ENCODE data around the gene EFCAB6.
A peak's percentile ranks its signal among the peaks of the same experiment; 100 is the strongest.

Gene EFCAB6

GRCh38 chr22:43812149-43812842, at the start of gene EFCAB6:
Gene EFCAB6 (minus strand): TSS chr22:43812305. CDS start chr22:43782318, 29,987 bp downstream.
- DNase-seq = peak; percentile 94

GRCh38 chr22:43861529-43861928, 49.4 kb upstream of the EFCAB6 start:
- DNase-seq = no peak

GRCh38 chr22:43860831-43861230, 48.7 kb upstream of the EFCAB6 start:
- DNase-seq = no peak

DNA sequence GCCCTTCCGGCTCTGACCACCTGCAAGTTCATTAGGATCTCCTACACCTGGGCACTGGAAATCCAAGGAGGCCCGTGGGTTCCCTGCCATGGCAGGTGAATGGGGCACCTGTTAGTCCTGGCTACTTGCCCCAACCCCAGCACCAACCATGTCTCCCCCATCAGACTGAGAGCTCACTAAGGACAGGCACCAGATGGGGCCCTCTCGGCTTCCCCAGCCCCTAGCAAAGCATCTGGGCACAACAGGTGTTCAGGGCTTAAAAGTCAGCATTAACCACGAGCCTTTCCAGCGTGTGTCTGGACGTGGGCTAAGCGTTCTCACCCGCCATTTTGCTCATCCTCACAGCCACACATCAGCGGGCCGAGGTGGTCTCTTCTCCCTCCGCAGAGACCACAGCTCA, 48.0 kb upstream of the EFCAB6 start:
- DNase-seq = no peak

- DNase-seq = no peak
Measured at GRCh38 chr22:43859621-43860020, 47.5 kb upstream of the EFCAB6 start.

- DNase-seq = no peak
Measured at GRCh38 chr22:43859176-43859575, 47.1 kb upstream of the EFCAB6 start.

DNA sequence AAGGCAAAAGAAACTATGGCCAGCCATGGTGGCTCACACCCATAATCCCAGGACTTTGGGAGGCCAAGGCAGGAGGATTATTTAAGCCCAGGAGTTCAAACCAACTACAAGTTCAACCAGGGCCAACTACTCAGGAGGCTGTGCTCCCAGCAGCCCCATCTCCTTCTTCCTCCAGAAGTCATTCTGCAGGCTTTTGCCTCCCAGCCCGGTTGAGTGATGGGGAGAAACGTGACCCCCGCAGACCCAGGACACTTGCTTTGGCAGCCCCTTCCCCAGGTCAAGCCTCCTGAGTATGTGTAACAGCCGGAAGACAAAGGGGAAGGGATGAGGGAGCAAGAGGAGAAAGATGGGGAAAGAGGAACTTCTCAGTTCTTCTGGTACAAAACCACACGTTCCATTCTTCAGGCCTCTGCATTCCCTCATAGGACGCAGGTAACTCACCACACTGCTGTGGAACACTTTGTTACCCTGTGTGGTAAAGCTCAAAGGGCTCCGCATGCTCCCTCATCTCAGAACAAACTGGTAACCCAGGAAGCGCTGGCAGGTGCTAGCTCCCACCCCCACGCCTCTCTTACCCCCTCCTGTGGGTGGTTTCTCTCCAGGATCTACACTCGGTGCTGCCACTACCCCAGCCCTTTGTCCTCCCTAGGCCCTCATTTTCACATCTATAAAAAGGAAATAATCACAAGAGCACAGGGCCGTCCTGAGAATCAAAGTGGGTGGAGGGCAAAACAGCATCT, 46.2 kb upstream of the EFCAB6 start:
- no peak for DNase-seq

DNA sequence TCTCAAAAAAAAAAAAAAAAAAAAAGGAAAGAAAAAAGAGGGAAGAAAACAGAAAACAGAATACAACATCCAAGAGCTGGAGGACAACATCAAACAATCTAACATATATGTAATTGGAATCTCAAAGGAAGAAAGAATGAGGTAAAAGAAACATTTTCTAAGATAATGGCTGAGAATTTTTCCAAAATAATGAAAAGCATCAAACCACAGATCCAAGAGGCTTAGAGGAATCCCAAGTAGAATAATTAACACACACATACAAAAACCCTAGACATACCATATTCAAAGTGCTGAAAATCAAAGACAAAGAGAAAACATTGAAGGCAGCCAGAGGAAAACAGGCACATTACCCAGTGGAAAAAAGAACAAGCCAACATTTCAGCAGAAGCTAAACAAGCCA, 45.3 kb upstream of the EFCAB6 start:
- no peak for DNase-seq

- DNase-seq = no peak
Measured at GRCh38 chr22:43855431-43855830, 43.3 kb upstream of the EFCAB6 start.

GRCh38 chr22:43854786-43855271, 42.7 kb upstream of the EFCAB6 start:
- DNase-seq = no peak

DNA sequence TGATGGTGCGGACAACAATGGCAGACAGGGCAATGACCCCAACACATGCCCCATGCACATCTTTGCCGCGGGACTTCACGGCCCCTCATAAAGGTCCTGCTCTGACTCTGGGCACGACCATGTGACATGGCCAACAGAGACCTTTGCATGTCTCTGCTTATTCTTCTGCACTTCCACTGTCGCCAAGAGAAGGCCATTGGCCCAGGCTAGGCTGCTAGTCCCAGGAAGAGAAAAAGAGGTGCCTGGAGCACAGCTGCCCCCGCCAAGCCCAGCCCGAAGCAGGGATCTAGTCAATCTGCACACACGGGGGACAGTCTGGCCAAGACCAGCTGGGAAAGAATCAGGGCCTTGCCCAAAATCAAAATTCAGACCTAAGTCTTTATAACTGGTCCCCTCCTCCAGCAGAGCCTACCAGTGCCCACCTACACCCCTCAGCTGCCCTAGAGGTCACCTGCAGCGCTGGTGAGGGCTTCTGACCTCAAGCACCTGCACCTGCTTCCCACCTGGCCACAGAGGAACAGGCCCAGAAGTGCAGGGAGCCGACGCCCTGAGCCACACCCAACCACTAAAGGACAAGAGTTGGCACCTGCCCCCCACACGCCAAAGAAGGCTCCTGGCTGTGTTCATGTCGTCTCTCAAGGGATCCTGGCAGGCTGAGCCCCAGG, 42.1 kb upstream of the EFCAB6 start:
- DNase-seq = no peak

DNA sequence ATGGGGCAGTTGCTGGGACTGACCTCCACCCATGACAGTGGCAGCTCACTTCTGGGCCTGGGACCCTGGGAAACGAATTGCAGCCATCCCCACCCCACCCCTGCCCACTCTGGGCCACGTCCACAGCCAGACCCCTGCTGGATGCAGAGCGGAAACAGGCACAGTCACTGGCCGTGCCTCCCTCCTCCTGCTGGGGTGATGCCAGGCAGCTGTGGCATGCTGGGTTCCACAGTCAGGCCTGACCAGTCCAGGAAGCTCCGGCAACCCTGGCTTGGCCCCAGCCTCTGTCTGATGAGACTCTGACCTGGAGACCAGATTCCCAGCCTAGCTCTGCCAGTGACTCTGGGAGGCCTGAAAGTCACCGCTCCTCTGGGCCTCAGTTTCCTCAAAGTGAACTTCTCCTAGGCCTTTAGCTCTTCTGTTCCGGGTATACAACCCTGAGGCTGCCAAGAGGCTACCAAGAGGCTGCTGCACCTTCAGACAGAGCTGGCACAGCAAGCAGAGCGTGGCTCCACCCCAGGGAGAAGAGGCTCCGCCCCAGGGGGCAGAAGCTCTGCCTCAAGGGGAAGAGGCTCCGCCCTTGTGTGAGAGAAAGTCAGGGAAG, 41.3 kb upstream of the EFCAB6 start:
- DNase-seq = no peak

DNA sequence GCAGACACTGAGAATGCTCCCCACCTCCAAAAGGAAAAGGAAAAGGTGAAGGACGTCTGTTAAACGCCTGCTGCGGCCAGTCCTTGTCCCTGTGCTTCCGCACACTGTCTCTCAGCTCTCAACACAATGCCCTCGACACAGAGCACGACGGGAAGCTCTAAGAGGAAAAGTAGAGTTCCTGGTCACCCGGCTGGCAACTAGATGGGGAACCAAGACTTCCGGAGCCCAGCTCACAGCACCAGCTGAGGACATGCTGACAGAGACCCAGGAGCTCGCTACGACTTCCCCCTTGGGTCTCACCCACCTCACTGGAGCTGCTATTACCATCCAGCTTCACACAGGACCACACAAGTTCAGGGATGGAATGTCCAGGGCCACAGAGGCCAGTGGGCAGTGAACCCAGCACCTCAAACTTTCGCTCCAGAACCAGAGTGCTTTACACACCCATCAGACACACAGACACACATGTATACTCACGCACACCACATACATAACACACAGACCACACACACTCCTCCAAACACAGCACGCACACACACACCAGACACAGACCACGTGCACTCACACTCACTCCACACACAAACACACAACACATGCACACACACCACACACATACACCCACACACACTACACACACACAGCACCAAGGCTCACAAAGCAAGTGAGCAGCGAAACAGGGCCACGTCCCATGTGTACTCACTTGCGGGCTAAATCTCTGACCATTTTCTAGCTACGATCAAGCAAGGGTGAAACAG, 40.6 kb upstream of the EFCAB6 start:
- DNase-seq = no peak

DNA sequence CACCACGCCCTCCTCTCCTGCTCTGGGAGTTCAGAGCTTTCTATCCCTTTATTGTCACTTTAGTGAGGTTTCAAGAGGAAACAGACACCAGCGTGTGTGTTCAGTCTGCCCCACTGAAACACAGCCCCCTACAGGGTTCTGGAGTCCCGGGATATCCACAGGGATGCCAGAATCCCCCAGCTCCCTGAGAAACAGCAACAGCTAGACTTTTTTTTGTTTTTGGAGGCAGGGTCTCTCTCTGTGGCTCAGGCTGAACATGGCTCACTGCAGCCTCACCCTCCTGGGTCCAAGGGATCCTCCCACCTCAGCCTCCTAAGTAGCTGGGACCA, 39.8 kb upstream of the EFCAB6 start:
- no peak for DNase-seq

- DNase-seq = no peak
Measured at GRCh38 chr22:43851058-43851978, 39.2 kb upstream of the EFCAB6 start.

DNA sequence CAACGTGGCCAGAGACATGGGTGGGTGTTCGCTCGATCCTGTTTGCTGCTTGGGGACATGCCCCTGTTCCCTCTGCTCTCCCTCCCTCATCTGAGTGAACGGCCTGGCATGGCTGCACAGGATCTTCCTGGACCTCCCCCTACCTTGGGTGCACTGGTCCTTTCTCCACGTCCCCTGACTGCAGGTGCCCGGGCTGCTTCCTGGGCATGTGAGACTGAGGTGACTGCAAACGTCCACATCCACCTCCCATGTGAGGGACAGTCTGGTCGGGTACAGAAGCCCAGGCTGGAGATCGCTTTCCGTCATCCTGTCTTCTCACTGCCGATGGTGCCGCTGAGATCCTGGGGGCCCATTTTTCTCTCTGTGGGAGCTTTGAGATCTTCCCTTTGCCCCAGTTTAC, 38.4 kb upstream of the EFCAB6 start:
- no peak for DNase-seq

- no peak for DNase-seq
Measured at GRCh38 chr22:43849731-43850130, 37.6 kb upstream of the EFCAB6 start.

DNA sequence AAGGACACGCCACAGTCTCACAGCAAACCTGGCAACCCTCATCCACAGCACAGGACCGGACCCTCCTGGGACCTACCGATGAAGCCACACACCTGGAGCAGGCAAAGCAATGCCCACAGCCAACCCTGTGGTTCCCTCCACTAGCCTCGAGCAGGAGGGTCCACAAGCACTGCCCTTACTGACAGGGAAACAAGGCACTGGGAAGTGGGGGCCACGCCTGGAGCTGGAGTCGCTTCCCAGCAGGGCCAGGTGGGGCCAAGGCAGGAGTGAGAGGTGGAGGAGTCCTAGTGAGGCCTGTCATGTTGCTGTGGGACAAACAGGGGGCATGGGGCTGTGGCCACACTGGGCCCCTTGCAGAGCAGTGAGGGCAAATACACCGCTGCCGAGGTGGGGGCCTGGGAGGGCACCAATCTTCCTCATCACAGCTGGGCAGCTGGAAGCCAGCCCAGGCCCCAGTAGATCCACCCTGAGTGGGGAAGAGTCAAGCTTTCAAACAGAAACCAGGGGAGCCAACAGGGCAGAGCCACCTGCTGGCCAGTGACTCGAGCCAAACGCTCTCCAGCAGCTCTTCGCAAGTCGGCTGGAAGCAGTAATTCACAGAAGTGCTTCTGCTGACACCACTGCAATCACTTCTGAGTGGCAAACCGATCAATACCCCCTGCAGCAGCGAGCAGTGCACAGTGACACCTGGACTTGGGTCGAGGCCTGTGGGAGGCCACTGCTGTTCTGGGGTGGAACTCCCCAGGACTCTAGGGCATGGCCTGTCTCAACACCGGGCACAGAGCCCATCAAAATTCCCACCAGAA, 36.5 kb upstream of the EFCAB6 start:
- peak; percentile 75 for DNase-seq

DNA sequence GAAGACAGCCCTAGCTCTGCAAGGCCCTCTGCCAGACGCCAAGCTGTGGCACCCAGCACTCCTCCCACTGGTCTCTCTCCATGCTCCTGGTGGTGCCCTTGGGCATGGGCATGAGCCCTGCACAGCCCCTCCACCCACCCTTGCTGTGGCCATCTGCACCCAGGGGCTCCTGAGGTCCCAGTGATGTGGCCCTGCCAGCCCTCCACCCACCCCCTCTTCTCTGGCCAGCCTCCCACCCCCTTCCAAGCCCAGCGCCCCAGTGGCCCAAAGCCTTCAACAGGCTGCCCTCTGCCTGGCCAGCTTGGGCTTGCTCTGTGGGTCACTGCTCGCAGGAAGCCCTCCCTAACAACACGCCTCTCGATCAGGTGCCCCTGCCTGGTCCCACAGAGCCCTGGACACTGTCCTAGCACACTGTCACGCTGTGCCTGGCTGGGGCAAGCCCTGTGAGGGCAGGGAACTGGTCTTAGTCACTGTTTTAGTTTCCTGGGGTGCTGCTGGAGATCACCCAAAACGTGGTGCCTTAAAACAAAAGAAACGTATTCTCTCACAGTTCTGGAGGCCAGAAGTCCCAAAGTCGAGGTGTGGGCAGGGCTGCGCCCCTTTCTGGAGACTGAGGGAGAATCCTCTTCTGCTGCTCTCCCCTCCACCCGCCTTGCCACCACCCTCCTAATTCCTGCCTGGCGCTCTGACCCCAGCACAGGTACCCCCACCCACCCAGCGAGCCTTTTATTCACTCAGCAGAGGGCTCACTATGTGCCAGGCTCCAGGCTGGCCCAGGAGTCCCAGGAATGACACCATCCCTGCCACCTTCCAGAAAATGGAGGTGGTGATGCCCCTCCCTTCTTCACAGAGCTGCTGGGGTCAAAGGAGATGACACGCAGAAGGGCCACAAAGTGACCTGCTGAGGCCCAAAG, 35.5 kb upstream of the EFCAB6 start:
- DNase-seq = no peak

DNA sequence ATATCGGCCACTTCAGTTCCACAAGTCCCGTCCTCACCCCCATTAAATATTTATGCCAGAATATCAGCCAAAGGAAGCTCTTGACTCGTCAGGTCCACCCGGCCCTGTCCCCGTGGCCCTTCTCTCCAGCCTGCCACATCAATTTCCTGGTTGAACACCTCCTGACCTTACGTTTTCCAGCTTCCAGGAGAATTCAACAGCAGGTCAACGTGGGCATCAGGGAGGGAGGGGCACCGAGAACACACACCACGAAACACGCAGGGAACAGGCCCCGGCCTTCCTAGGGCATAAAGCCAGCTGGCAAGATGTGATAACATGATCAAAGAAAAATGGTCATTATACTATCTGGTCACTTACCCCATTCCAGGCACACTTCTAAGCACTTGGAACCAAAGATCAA, 34.9 kb upstream of the EFCAB6 start:
- DNase-seq = no peak
